SU-DHL-6 (cell line): ENCODE measurements around the gene OLFM2.

Source experiments
- H2AFZ ChIP-seq: fragments of 200-600 bp; sonication (generic); 2 replicates; pipeline ENCODE4 v1.6.1; 2014; ENCODE audit warnings: low read depth, mild to moderate bottlenecking, moderate library complexity, mixed read lengths, antibody characterized with exemption, low read length; ENCODE audit not compliant: severe bottlenecking
- H3F3A ChIP-seq: fragments of 200-600 bp; shearing (Covaris generic); 2 replicates; pipeline ENCODE4 v1.6.0; 2016; ENCODE audit warnings: antibody characterized with exemption, mild to moderate bottlenecking; ENCODE audit not compliant: insufficient read depth
- H3K27ac ChIP-seq: fragments of 200-600 bp; sonication (generic); 2 replicates; pipeline ENCODE4 v1.5.1; 2016; ENCODE audit warnings: low read depth, mild to moderate bottlenecking, low read length, moderate library complexity, mixed read lengths
- H3K27me3 ChIP-seq: fragments of 200-600 bp; sonication (generic), shearing (Covaris generic); 2 replicates; pipeline ENCODE4 v1.6.0; 2014; ENCODE audit warnings: mild to moderate bottlenecking, low read length
- H3K36me3 ChIP-seq: fragments of 200-600 bp; sonication (generic); 2 replicates; pipeline ENCODE4 v1.6.1; 2014; ENCODE audit warnings: mild to moderate bottlenecking, low read length, mixed read lengths
- H3K4me2 ChIP-seq: fragments of 300-600, 200-600 bp; shearing (Covaris generic), sonication (generic); 2 replicates; pipeline ENCODE4 v1.6.0; 2014; ENCODE audit warnings: low read length, low read depth, mild to moderate bottlenecking; ENCODE audit not compliant: poor library complexity, severe bottlenecking
- H3K4me3 ChIP-seq: fragments of 200-600 bp; sonication (generic); 2 replicates; pipeline ENCODE4 v1.5.1; 2014; ENCODE audit warnings: antibody characterized with exemption, low read length, mild to moderate bottlenecking, mixed read lengths; ENCODE audit not compliant: insufficient read depth, poor library complexity, severe bottlenecking
- H3K79me2 ChIP-seq: fragments of 200-600 bp; sonication (generic); 2 replicates; pipeline ENCODE4 v1.6.1; 2014; ENCODE audit warnings: mild to moderate bottlenecking, low read length, moderate library complexity; ENCODE audit not compliant: insufficient read depth
- H3K9ac ChIP-seq: fragments of 200-600 bp; sonication (generic); 2 replicates; pipeline ENCODE4 v1.7.0; 2014; ENCODE audit warnings: mild to moderate bottlenecking, low read length
- H3K9me2 ChIP-seq: fragments of 200-600 bp; sonication (generic); replicated peaks from 2 replicates; pipeline ENCODE4 v1.6.1; 2014; ENCODE audit warnings: low read length; ENCODE audit not compliant: insufficient read depth
- H3K9me3 ChIP-seq: fragments of 200-600 bp; sonication (generic); 2 replicates; pipeline ENCODE4 v1.6.1; 2014; ENCODE audit warnings: low read length, mixed read lengths; ENCODE audit not compliant: insufficient read depth
- H4K20me1 ChIP-seq: fragments of 200-600 bp; sonication (generic); 2 replicates; pipeline ENCODE4 v1.6.1; 2014; ENCODE audit warnings: low read depth, mild to moderate bottlenecking, antibody characterized with exemption, low read length, moderate library complexity, mixed read lengths
- CTCF ChIP-seq: fragments of 200-600 bp; sonication (generic); IDR thresholded peaks from one replicate; pipeline ENCODE4 v1.5.1; 2017; ENCODE audit warnings: antibody characterized with exemption, mild to moderate bottlenecking, low read length, moderate library complexity; ENCODE audit not compliant: insufficient read depth, poor library complexity, severe bottlenecking
- EZH2phosphoT487 ChIP-seq: fragments of 200-600 bp; sonication (generic), shearing (Covaris generic); conservative IDR thresholded peaks from 2 replicates; pipeline ENCODE4 v1.6.1; 2018; ENCODE audit warnings: mild to moderate bottlenecking, antibody characterized with exemption, low read length, moderate library complexity, mixed read lengths

The OLFM2 gene

DNA sequence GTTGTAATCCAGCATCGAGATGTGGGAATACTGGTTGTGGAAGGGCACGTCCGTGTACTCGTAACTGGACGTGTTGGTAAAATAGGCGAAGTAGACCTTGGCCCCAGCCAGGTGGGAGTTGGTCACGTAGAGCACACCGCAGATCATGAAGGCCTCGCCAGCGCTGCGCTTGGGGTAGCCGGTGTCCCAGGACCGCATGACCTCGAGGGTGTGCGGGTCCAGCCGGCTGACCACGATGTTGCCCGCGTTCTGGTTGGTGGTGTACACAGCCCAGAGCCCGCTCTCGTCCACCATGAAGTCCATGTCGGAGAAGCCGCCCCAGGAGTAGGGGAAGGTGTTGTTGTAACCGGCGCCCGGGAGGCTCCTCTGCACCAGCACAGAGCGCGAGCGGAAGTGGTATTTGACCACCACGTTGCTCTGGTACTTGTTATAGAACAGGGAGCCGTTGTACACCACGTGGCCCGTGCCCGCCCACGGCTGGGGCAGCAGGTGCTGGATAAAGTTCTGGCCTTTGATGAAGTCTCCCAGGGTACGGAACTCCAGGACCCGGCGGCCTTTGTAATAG lies 82.0 kb downstream of the OLFM2 start:
- no peak for TF ChIP-seq CTCF
- Histone ChIP-seq H3K27ac (no peak overlapping the region), H3K9me3 (no peaks in the 10 kb centered on the region), H3K79me2 (no peaks in the 10 kb centered on the region), H3F3A (no peaks in the 10 kb centered on the region), H3K4me3 (no peak overlapping the region), H3K9ac (no peak overlapping the region), H3K4me2 (no peak overlapping the region), H3K36me3 (no peaks in the 10 kb centered on the region), H3K9me2 (no peaks in the 10 kb centered on the region), H3K27me3 (no peaks in the 10 kb centered on the region), H2AFZ (no peak overlapping the region), H4K20me1 (no peaks in the 10 kb centered on the region)

DNA sequence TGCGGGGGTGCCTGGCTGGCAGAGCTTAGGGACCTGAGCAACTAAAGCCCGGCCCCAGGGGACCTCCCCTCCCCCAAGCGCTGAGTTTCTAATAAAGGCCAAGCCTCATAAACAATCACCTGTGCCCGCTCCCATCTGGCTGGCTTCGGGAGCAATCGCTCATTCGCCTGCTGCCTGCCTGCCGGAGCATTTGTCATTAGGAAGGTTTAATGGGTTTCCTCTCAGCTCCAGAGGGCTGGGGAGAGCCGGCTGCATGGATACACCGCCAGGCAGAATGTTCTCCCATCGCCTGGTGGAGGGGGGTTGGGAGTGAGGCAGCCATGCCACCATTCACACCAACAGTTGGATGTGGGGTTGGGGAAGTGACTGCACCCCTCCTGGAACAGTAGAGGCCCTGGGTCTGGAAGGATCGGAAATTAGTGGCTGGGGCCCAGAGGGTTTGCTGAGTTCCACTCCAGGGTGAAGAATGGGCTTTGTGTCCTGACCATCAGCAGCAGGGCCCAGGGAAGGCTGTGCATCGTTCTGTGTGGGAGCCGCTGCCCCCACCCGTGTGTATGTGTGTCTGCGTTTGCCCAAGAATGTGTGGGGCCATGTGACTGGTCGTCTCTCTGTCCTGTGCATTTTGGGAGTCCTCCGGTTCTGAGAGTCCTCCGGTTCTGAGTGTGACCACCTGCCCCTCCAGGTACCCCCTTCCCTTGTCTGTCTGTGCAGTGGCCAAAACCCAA lies 85.9 kb downstream of the OLFM2 start:
- Histone ChIP-seq H3K4me3 (no peak overlapping the region), H3K9me3 (no peaks in the 10 kb centered on the region), H3K4me2 (no peak overlapping the region), H2AFZ (no peak overlapping the region), H3F3A (no peaks in the 10 kb centered on the region), H3K9me2 (no peaks in the 10 kb centered on the region), H3K36me3 (no peaks in the 10 kb centered on the region), H3K79me2 (no peaks in the 10 kb centered on the region), H3K27ac (no peak overlapping the region), H4K20me1 (no peaks in the 10 kb centered on the region), H3K27me3 (no peaks in the 10 kb centered on the region), H3K9ac (no peak overlapping the region)
- TF ChIP-seq EZH2phosphoT487 (no peak), CTCF (no peak)

DNA sequence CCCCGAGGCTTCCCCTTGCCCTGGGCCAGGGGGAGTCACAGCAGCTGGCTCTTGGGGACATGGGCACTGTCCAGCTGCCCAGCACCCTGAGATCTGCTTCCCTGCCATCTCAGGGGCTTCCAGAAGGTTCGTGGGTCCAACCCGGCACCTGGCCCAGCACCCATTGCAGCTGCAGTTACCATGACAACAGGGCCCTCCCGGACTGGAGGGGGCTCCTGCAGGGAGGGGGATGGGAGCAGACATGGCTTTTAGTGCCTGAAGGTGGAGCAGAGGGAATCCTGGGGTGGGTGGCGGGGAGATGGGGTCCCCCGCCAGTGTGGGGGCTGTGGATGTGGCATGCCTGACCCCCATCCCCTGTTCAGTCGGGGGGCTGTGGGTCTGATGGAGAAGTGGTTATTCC lies 86.5 kb downstream of the OLFM2 start:
- Histone ChIP-seq H3K36me3 (no peaks in the 10 kb centered on the region), H3K9ac (no peak overlapping the region), H3K4me3 (no peak overlapping the region), H3K4me2 (no peak overlapping the region), H3F3A (no peaks in the 10 kb centered on the region), H3K9me2 (no peaks in the 10 kb centered on the region), H3K79me2 (no peaks in the 10 kb centered on the region), H3K27ac (no peak overlapping the region), H3K27me3 (no peaks in the 10 kb centered on the region), H4K20me1 (no peaks in the 10 kb centered on the region), H3K9me3 (no peaks in the 10 kb centered on the region), H2AFZ (no peak overlapping the region)
- TF ChIP-seq EZH2phosphoT487: no peak
- no peak for TF ChIP-seq CTCF
